22Rv1 (cell line): Measurements from ENCODE around the gene GET3.

ENCODE experiments used
- H3K27ac ChIP-seq: fragments of 450-650 bp; 2 replicates; pipeline ENCODE4 v1.5.1; 2017
- CTCF ChIP-seq: fragments of 450-650 bp; IDR thresholded peaks from 2 replicates; pipeline ENCODE4 v1.5.1; 2017; ENCODE audit warnings: mild to moderate bottlenecking
- ZFX ChIP-seq: fragments of 450-650 bp; IDR thresholded peaks from 2 replicates; pipeline ENCODE4 v1.6.1; 2017; ENCODE audit warnings: antibody characterized with exemption, borderline replicate concordance

The GET3 gene

GRCh38 chr19:12791345-12792050 lies 54.2 kb downstream of the GET3 start, which contains the start of gene JUNB:
Gene JUNB (plus strand): TSS chr19:12791486. CDS start chr19:12791772, 286 bp downstream.
- peak within 1 kb of the TSS; percentile 98 for H3K27ac ChIP-seq
- TF ChIP-seq CTCF (no peak), ZFX (no peak)

- H3K27ac ChIP-seq: peak overlapping the region; percentile 98
- TF ChIP-seq ZFX (no peak), CTCF (no peak)
Measured at GRCh38 chr19:12792051-12792852, 55.0 kb downstream of the GET3 start.

GRCh38 chr19:12792853-12793289 lies 55.6 kb downstream of the GET3 start:
- TF ChIP-seq ZFX (no peak), CTCF (no peak)
- H3K27ac ChIP-seq: peak overlapping the region; percentile 98

- peak overlapping the region; percentile 98 for H3K27ac ChIP-seq
- TF ChIP-seq ZFX: no peak
- TF ChIP-seq CTCF: peak; percentile 13; the same call in 1 of the 2 replicates
Measured at GRCh38 chr19:12793290-12794195, 56.2 kb downstream of the GET3 start.

GRCh38 chr19:12794196-12794941 lies 57.1 kb downstream of the GET3 start:
- peak overlapping the region; percentile 98 for H3K27ac ChIP-seq
- TF ChIP-seq ZFX: no peak
- TF ChIP-seq CTCF: no peak

GRCh38 chr19:12794971-12795381 lies 57.7 kb downstream of the GET3 start:
- H3K27ac ChIP-seq: peak overlapping the region; percentile 98
- TF ChIP-seq CTCF (no peak), ZFX (no peak)
